RKO (cell line): Measurements from ENCODE around the gene GYPA.
"Not testable (repeated sequence)": the region's sequence is repeated elsewhere in the genome, so short reads cannot be mapped to it uniquely, and the experiment has no call there.

ENCODE experiments used
- DNase-seq: peaks from one replicate; pipeline ENCODE4 v3.0.0-alpha.2; 2016; ENCODE audit warnings: low spot score

Gene GYPA

GRCh38 chr4:144140594-144141295 is at the start of gene GYPA:
GYPA (minus strand) TSS chr4:144140718; CDS start chr4:144140635, 83 bp downstream.
- not testable (repeated sequence) for DNase-seq

GRCh38 chr4:144190009-144190408 is 49.5 kb upstream of the GYPA start:
- DNase-seq: no peak

GRCh38 chr4:144189121-144189520 is 48.6 kb upstream of the GYPA start:
- no peak for DNase-seq

- no peak for DNase-seq
Measured at GRCh38 chr4:144185086-144185485, 44.6 kb upstream of the GYPA start.

- no peak for DNase-seq
Measured at GRCh38 chr4:144183165-144183564, 42.6 kb upstream of the GYPA start.

GRCh38 chr4:144181391-144181790 is 40.9 kb upstream of the GYPA start:
- no peak for DNase-seq

GRCh38 chr4:144179152-144179739 is 38.7 kb upstream of the GYPA start:
- no peak for DNase-seq

GRCh38 chr4:144178414-144178813 is 37.9 kb upstream of the GYPA start:
- no peak for DNase-seq

GRCh38 chr4:144176476-144176875 is 36.0 kb upstream of the GYPA start:
- DNase-seq: no peak

GRCh38 chr4:144174401-144175067 is 34.0 kb upstream of the GYPA start:
- peak; percentile 77 for DNase-seq

- no peak for DNase-seq
Measured at GRCh38 chr4:144171697-144172096, 31.2 kb upstream of the GYPA start.

- no peak for DNase-seq
Measured at GRCh38 chr4:144169211-144169610, 28.7 kb upstream of the GYPA start.

GRCh38 chr4:144154044-144154443 is 13.5 kb upstream of the GYPA start:
- no peak for DNase-seq

GRCh38 chr4:144142690-144143326 is 2.3 kb upstream of the GYPA start:
- DNase-seq: peak; percentile 33

- DNase-seq: no peak
Measured at GRCh38 chr4:144141493-144141892, 975 bp upstream of the GYPA start.

- not testable (repeated sequence) for DNase-seq
Measured at GRCh38 chr4:144139991-144140390, 527 bp downstream of the GYPA start.

- DNase-seq: not testable (repeated sequence)
Measured at GRCh38 chr4:144139547-144139946, 971 bp downstream of the GYPA start.

- not testable (repeated sequence) for DNase-seq
Measured at GRCh38 chr4:144138239-144138638, 2.3 kb downstream of the GYPA start.

GRCh38 chr4:144137137-144137931 is 3.2 kb downstream of the GYPA start:
- DNase-seq: not testable (repeated sequence)

GRCh38 chr4:144136189-144136588 is 4.3 kb downstream of the GYPA start:
- DNase-seq: not testable (repeated sequence)

- DNase-seq: not testable (repeated sequence)
Measured at GRCh38 chr4:144130167-144130566, 10.4 kb downstream of the GYPA start.

- DNase-seq: not testable (repeated sequence)
Measured at GRCh38 chr4:144129336-144129875, 11.1 kb downstream of the GYPA start.
